Panc1 (cell line): Measurements from ENCODE around the gene C1S. TPM values are rescaled to one million over a fixed set of nuclear protein-coding genes. Genes with fewer than 3 reads are reported as not detected.

Experiments
- ATAC-seq: fragments of 200-7000 bp; cut with Tn5 transposase; 2 replicates; pipeline ENCODE4 v1.9.1; 2020; ENCODE audit warnings: mild to moderate bottlenecking, moderate library complexity
- BruUV-seq: library from RNA; stranded (reverse); fragments of 400-500 nt; replicated peaks from 2 replicates; lab custom pipeline; 2021; lab: Mats Ljungman, UMichigan
- CTCF ChIA-PET: fragments of 300-600 bp; sonication (Branson Sonifier 250); formaldehyde crosslinking; loops from one replicate; lab custom pipeline; 2022; ENCODE audit warnings: antibody characterized with exemption; lab: Charles Lee
- POLR2A ChIA-PET: fragments of 300-600 bp; sonication (Branson Sonifier 250); formaldehyde crosslinking; loops from one replicate; lab custom pipeline; 2022; ENCODE audit warnings: antibody characterized with exemption; lab: Charles Lee
- DNase-seq: peaks from one replicate; pipeline ENCODE4 v3.0.0-alpha.2; 2010; ENCODE audit warnings: low read depth, low spot score
- H3K27ac ChIP-seq: 2 replicates; pipeline ENCODE4 v1.5.1; 2011; ENCODE audit warnings: mild to moderate bottlenecking, low read length, inconsistent platforms
- H3K27me3 ChIP-seq: fragments of 200-500 bp; sonication (Bioruptor generic); 2 replicates; pipeline ENCODE4 v1.6.0; 2014; ENCODE audit warnings: low read length, inconsistent platforms; ENCODE audit not compliant: control insufficient read depth, insufficient read depth
- H3K36me3 ChIP-seq: fragments of 200-500 bp; sonication (Bioruptor generic); 2 replicates; pipeline ENCODE4 v1.5.1; 2014; ENCODE audit warnings: inconsistent platforms, mild to moderate bottlenecking, low read length, moderate library complexity; ENCODE audit not compliant: control insufficient read depth, insufficient read depth
- H3K4me1 ChIP-seq: 2 replicates; pipeline ENCODE4 v1.5.1; 2011; ENCODE audit warnings: inconsistent platforms, mild to moderate bottlenecking, low read length, moderate library complexity; ENCODE audit not compliant: control insufficient read depth, insufficient read depth
- H3K4me3 ChIP-seq, 2 experiments: 2 replicates each; pipeline ENCODE4 v1.5.1; 2011 to 2012; ENCODE audit warnings: low read depth in 2 of 2, low read length in 2 of 2, mild to moderate bottlenecking in 2 of 2, inconsistent platforms in 1 of 2, moderate library complexity in 1 of 2
- H3K9me3 ChIP-seq: fragments of 200-500 bp; sonication (Bioruptor generic); 2 replicates; pipeline ENCODE4 v1.5.1; 2014; ENCODE audit warnings: low read depth, mild to moderate bottlenecking, inconsistent platforms, low read length, moderate library complexity; ENCODE audit not compliant: control insufficient read depth, insufficient read depth
- POLR2AphosphoS5 ChIP-seq: IDR thresholded peaks from 2 replicates; pipeline ENCODE4 v1.6.1; 2012; ENCODE audit warnings: mild to moderate bottlenecking, low read depth, low read length, moderate library complexity
- SIN3A ChIP-seq: IDR thresholded peaks from 2 replicates; pipeline ENCODE4 v1.6.1; 2012; ENCODE audit warnings: low read depth, mild to moderate bottlenecking, low read length, moderate library complexity, borderline replicate concordance; ENCODE audit not compliant: insufficient read depth
- TCF7L2 ChIP-seq: IDR thresholded peaks from 2 replicates; pipeline ENCODE4 v1.6.1; 2011; ENCODE audit warnings: mild to moderate bottlenecking, low read depth, low read length, inconsistent platforms
- in situ Hi-C: cut with HindIII; loops from 2 replicates; pipeline ENCODE4 v1.10.0; 2016; ENCODE audit warnings: low sequenced_read_pairs, low pct_unique_long_range_greater_than_20kb
- intact Hi-C: fragments of 100-400 bp; cut with micrococcal nuclease; formaldehyde crosslinking; loops from one replicate; pipeline ENCODE4 v1.10.0; 2022; ENCODE audit not compliant: unreplicated experiment
- total RNA-seq: library from RNA; stranded (reverse); gene quantifications from one replicate; pipeline ENCODE4 v1.2.1, GENCODE V29; 2021; ENCODE audit not compliant: unreplicated experiment
- TF ChIP-seq, protein P1 (sequence below): fragments of 450-650 bp; IDR thresholded peaks from 2 replicates; pipeline ENCODE4 v1.5.1; 2017; ENCODE audit warnings: mild to moderate bottlenecking
- TF ChIP-seq, protein P2 (sequence below), 2 experiments: IDR thresholded peaks; 2 replicates each; pipeline ENCODE4 v1.6.1; 2011 to 2012; ENCODE audit warnings: low read depth in 2 of 2, control low read depth in 1 of 2, low read length in 1 of 2, mild to moderate bottlenecking in 1 of 2, moderate library complexity in 1 of 2; ENCODE audit not compliant: insufficient read depth in 1 of 2

Gene C1S
- total RNA-seq, 1 experiment from 2014 or later: 1.8 TPM

DNA sequence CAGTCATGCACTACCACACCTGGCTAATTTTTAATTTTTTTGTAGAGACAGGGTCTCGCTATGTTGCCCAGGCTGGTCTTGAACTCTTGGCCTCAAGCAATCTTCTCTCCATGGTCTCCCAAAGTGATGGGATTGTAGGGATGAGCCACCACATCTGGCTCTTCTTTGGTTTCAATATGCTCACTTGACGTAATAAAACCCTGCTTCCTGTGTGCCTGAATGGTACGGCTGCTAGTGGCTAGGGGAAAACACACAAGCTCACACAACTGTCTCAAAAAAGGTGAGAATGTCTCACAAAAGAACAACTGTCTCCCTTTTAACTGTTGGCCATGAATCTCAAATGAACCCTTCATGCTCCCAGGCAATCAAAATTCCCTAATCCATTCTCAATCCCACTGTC, 15.0 kb downstream of the C1S start:
- intact Hi-C loops: no loop called here
- POLR2A ChIA-PET: no interaction called here
- DNase-seq: no peak
- no peak for ATAC-seq
- in situ Hi-C loops: no loop called here
- BruUV-seq: no TSS peak
- Histone ChIP-seq H3K9me3 (no peaks in the 10 kb centered on the region), H3K27ac (no peak overlapping the region), H3K4me1 (no peaks in the 10 kb centered on the region), H3K27me3 (no peaks in the 10 kb centered on the region), H3K4me3 (no peak overlapping the region), H3K36me3 (no peaks in the 10 kb centered on the region)
- CTCF ChIA-PET: interaction anchor here (1.0 kb wide), 1 partner anchor 33 kb away, joined by 4 read pairs; no protein-coding TSS in a partner anchor
- TF ChIP-seq TCF7L2: no peak
- no peak for TF ChIP-seq POLR2AphosphoS5
- TF ChIP-seq, protein P1, sequence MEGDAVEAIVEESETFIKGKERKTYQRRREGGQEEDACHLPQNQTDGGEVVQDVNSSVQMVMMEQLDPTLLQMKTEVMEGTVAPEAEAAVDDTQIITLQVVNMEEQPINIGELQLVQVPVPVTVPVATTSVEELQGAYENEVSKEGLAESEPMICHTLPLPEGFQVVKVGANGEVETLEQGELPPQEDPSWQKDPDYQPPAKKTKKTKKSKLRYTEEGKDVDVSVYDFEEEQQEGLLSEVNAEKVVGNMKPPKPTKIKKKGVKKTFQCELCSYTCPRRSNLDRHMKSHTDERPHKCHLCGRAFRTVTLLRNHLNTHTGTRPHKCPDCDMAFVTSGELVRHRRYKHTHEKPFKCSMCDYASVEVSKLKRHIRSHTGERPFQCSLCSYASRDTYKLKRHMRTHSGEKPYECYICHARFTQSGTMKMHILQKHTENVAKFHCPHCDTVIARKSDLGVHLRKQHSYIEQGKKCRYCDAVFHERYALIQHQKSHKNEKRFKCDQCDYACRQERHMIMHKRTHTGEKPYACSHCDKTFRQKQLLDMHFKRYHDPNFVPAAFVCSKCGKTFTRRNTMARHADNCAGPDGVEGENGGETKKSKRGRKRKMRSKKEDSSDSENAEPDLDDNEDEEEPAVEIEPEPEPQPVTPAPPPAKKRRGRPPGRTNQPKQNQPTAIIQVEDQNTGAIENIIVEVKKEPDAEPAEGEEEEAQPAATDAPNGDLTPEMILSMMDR: no peak

DNA sequence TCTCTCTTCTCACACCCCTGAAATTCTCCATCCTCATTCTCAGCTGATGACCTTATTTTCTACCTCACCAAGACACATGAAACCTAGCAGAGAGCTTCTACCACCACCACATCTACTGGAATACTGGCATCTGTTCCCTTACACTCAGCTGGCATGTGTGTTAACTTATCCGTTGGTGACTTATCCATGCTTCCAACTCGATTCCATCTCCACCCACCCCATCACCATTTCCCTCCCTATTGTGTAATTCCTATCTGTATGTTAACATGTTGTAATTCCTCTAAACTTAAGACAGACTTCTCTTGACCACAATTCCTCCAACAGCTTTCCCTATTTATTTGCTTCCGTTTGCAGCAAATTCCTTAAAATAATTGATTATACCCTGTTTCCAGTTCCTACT, 15.4 kb downstream of the C1S start:
- ChIA-PET POLR2A (no interaction called here), CTCF (interaction anchor here (1.0 kb wide), 1 partner anchor 32 kb away, joined by 4 read pairs; no protein-coding TSS in a partner anchor)
- TF ChIP-seq, protein P1: no peak
- no peak for TF ChIP-seq POLR2AphosphoS5
- no peak for TF ChIP-seq TCF7L2
- TF ChIP-seq SIN3A: no peak
- TF ChIP-seq, protein P2, sequence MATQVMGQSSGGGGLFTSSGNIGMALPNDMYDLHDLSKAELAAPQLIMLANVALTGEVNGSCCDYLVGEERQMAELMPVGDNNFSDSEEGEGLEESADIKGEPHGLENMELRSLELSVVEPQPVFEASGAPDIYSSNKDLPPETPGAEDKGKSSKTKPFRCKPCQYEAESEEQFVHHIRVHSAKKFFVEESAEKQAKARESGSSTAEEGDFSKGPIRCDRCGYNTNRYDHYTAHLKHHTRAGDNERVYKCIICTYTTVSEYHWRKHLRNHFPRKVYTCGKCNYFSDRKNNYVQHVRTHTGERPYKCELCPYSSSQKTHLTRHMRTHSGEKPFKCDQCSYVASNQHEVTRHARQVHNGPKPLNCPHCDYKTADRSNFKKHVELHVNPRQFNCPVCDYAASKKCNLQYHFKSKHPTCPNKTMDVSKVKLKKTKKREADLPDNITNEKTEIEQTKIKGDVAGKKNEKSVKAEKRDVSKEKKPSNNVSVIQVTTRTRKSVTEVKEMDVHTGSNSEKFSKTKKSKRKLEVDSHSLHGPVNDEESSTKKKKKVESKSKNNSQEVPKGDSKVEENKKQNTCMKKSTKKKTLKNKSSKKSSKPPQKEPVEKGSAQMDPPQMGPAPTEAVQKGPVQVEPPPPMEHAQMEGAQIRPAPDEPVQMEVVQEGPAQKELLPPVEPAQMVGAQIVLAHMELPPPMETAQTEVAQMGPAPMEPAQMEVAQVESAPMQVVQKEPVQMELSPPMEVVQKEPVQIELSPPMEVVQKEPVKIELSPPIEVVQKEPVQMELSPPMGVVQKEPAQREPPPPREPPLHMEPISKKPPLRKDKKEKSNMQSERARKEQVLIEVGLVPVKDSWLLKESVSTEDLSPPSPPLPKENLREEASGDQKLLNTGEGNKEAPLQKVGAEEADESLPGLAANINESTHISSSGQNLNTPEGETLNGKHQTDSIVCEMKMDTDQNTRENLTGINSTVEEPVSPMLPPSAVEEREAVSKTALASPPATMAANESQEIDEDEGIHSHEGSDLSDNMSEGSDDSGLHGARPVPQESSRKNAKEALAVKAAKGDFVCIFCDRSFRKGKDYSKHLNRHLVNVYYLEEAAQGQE (IDR thresholded peaks at IDR 0.05; ENCODE audit: insufficient read depth in 1 of 2, low read depth in 2 of 2, low read length in 1 of 2): no peak
- Histone ChIP-seq H3K9me3 (no peaks in the 10 kb centered on the region), H3K36me3 (no peaks in the 10 kb centered on the region), H3K4me1 (no peaks in the 10 kb centered on the region), H3K27ac (no peak overlapping the region), H3K4me3 (no peak overlapping the region), H3K27me3 (no peaks in the 10 kb centered on the region)
- in situ Hi-C loops (no loop called here), intact Hi-C loops (no loop called here)
- no peak for ATAC-seq
- DNase-seq: no peak
- BruUV-seq: no TSS peak
